NCI-H748 (cell line): ENCODE measurements around the gene RNASE7.
"Not testable (repeated sequence)": the region's sequence is repeated elsewhere in the genome, so short reads cannot be mapped to it uniquely, and the experiment has no call there.

Source experiments
- DNase-seq: peaks from one replicate; lab custom pipeline; 2025; ENCODE audit not compliant: unreplicated experiment; lab: John Stamatoyannopoulos, UW

The RNASE7 gene, protein sequence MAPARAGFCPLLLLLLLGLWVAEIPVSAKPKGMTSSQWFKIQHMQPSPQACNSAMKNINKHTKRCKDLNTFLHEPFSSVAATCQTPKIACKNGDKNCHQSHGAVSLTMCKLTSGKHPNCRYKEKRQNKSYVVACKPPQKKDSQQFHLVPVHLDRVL

DNA sequence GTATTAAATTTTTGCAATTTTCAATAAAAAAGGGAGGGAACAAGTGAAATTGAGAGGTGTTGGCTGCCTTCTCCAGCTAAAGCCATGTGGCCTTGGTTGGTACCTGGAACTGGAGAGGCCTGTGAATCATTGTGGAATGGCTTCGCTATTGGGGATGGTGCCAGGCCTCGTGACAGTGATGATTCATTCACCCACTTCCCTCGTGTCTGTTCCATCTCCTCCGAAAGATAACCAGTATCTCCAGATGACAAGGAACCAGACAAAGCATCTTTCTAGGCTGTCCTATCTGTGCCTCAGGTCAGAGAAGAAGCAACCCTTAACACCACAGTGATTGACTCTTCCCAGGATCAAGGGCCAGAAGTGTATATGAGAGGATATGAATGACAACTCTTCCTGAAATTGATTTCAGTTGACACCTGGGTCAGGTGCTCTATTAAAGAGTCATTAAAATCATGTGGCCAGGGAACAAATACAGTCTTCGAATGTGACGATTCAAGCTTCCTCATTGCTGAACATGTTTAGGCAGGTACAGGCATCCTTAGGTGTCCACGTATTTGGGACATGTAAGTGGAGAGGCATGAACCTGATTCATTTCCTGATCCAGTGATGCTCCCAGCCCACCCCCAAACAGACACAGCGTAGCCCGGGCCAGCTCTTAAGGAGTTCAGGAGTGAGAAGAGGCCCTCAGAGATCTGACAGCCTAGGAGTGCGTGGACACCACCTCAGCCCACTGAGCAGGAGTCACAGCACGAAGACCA lies at the start of gene RNASE7:
Gene RNASE7, plus strand, starts transcription at position 687 of the 758 bp plus-strand sequence. CDS start 631 bp downstream, outside the sequence.
- no peak for DNase-seq

DNA sequence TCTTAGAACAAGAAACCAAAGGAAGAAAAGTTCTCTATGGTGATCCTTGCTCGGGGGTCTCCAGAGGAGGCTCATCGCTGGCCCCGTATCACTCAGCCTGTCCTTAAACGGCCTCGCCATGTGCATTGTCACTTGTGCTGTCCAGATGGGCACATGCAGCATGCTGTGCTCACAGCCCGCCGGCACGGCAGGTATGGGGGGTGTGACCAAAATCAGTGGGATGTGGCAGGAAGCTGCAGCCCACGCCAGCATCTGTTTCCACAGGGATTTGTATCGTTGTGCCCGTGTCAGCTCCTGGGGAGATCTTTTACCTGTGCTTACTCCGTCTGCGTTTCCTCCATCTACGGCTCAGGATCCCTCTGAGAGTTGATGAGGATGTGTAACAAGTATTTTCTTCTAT lies 45.6 kb upstream of the RNASE7 start:
- DNase-seq = no peak

DNA sequence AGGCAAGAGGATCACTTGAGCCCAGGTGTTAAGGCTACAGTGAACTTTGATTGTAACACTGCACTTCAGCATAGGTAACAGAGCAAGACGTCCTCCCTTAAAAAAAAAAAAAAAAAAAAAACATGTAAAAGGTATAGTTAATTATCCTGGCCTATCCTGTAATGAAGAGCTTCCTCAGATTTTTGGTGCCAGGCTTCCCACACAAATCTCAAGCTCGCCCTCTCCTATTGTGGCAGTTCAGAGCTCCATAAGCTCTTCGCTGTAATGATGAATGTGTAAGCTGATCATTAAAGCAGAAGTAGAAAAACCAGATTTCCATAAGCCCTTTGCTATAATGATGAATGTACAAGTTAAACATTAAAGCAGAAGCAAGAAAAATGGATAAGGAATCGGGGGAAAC lies 45.0 kb upstream of the RNASE7 start:
- DNase-seq = no peak

DNA sequence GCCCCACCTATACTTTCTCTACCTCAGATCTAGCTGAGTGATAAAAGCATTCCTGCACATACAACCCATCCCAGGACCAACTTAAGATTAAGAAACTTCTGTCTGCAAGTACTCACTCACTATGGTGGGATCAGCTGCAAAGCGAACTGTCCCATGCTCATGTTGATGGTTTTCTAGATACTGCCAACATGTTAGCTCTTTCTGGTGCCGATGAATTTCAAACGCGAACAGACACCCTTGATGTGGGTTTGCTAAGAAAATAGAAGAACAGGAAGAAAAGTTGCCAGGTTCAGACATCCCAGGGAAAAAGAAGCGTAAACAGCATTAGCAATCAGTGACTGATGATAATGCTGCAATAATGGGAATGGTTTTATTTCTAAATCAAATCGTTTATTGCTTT lies 44.6 kb upstream of the RNASE7 start:
- DNase-seq = no peak

DNA sequence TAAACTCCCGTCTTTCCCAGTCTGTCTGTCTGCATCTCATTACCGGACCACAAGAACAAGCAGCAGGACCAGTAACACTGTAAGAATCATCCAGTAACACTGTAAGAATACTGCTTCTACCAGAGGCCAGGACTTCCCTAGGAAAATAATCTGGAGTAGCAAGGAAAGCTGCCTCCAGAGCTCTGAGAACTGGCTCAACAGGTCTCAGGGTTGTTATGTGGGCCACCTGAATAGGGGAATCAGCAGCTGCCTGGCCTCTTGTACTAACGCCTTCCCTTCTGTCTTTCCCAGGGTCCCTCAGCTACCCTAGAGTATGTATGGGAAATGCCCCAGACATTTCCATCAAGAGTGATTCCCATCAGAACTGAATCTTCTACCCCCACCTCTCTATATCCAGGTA lies 44.0 kb upstream of the RNASE7 start:
- no peak for DNase-seq

DNA sequence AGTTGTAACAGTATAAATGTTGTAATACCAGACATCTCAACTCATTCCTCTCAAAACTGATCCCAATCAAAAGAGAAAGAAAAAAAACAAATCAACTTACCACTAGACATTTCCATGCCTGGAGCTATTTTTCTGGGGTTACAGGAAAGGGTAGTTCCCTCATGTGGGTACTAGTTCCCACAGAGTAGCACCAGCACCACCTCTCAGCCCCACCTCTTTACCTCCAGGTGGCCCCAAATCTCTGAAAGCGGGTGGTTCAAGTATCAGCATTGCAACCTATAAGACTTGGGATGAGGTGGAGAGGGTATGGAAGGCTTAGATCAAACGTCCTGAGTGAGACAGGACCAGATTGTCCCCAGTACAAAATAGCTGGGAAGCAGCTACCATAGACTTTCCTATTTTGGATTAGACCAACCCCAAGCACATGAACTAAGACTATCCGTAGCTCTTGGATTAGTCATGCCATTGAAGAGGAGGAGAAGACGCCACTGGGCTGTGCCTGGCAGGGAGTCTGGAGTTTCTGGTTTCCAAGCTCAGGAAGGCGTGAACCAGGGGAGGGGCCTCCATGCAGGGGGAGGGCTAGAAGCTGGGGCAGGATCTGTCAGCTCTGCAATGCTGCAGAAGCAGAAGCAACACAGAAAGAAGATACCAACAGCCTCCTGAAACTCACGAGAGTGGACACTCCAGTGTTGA lies 43.3 kb upstream of the RNASE7 start, which contains the start of gene SLC39A2:
Gene SLC39A2, plus strand, starts transcription at position 620 of the 693 bp plus-strand sequence. CDS start 154 bp downstream, outside the sequence.
- no peak for DNase-seq

DNA sequence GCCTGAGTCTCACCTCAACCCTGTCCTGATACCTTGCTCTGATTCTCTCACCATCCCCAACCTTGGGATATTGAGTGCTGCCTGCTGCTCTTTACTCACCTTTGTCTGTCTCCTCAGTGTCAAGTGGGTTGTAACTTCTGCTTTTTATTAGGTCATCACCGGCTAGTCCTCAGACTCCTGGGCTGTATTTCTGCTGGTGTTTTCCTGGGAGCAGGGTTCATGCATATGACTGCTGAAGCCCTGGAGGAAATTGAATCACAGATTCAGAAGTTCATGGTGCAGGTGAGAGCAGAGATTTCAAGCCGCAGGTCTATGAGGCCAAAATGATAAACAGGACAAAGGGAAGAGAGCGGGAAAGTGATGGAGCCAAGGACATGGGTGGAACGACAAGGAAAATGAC lies 42.6 kb upstream of the RNASE7 start:
- no peak for DNase-seq

DNA sequence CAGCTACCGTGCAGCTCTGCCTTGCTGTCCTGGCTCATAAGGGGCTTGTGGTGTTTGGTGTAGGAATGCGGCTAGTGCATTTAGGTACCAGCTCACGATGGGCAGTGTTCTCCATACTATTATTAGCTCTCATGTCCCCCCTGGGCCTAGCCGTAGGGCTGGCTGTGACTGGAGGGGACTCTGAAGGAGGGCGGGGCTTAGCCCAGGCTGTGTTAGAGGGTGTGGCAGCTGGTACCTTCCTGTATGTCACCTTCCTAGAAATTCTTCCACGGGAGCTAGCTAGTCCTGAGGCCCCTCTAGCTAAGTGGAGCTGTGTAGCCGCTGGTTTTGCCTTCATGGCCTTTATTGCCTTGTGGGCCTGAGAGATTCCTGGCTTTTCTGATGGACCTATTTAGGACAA lies 40.9 kb upstream of the RNASE7 start:
- DNase-seq = no peak

DNA sequence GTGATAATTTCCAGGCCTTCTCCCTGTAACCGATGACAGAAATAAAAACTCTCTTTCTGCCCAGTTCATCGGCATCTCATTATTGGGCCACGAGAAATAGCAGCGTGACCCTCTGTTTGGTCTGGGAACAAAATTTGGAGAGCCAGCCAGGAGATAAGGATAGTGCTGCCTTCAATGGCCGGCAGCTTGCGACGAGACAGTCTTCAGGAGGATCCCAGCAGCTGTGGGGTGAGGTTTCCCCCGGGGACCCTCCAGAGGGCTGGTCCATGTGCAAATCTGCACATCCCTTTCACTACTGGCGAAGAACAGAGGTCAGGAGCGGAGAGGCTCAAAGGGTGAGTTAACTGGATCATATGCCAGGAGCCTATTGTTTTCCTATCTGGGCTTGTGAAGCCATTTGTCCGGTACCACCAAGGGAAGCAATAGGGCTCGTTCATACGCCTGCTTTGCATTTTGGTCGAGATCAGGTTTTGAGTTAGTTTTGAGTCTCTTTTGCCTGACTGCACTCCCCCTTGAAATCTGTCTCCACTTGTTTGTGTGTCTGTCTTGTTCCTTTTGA lies 38.3 kb upstream of the RNASE7 start:
- DNase-seq = no peak

DNA sequence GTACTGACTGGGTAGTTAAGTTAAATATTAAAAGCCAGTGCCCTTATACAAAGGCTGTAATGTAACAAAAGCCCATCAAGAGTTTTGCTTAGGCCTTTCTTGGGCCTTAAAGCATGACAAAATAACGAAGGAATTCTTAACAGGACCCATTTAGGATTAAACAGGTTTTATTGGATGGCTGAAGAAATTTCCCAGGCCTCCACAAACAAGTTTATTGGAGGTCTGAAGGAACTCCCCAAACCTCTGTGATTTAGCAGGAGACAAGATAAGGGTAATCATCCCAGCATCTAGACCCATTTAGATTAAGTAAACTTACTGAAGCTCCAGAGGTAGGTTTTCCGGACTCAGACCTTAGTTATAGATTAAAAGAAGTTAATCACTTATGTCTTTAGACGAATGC lies 32.4 kb upstream of the RNASE7 start:
- DNase-seq = not testable (repeated sequence)

DNA sequence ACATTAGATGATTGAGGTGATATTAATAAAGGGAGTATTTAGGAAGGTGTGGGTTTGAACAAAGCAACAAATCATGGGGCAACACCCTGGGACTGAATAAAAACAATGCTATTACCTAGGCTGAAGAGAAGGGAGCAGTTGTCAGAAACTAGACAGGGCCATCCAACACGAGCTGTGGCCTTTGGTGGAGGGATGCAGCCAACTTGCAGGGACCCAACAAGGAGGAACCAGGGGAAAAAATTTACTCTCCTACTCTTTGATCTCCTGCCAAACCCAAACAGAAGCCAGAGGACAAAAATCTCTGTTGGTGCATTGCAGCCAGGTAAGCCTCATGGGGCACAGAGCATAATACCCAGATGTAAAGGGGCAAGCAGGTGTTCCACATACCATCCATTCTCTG lies 31.0 kb upstream of the RNASE7 start:
- no peak for DNase-seq

DNA sequence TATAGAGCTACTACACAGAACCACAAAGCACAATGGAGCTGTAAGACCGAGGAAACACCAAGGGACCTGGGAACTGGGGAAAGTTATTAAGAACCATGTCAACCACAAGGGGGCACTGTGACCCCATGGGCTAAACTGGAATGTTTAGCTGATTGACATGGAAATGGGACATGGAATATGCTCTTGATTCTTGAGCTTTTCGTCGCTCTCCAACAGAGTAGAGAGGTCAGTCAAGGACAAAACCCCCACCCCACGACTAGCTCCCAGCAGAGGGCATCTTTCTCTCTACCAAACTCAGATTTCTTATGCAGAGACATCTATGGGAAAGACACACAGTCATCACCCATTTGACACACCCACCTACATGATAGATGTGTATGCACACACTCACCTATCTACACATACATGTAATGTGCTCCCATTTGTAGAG lies 27.4 kb upstream of the RNASE7 start:
- DNase-seq = peak; percentile 80

DNA sequence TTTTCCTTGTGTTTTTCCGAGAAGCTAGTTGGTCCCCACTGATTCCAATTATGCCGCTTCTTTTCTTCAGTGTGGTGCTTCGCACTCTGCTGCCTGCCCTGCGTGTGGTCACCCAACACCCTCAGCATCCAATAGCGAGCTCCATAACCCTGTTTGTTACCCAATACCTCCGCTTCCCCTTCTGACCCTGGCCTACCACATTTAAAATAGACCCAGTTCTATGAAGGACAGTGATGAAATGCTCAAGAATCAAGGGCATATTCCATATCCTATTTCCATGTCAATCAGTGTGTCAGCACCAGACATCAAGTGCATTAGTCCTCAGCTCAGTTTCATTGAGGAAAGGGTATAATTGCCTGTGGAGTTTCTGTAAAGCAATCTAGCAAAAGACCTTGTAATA lies 26.9 kb upstream of the RNASE7 start:
- no peak for DNase-seq

DNA sequence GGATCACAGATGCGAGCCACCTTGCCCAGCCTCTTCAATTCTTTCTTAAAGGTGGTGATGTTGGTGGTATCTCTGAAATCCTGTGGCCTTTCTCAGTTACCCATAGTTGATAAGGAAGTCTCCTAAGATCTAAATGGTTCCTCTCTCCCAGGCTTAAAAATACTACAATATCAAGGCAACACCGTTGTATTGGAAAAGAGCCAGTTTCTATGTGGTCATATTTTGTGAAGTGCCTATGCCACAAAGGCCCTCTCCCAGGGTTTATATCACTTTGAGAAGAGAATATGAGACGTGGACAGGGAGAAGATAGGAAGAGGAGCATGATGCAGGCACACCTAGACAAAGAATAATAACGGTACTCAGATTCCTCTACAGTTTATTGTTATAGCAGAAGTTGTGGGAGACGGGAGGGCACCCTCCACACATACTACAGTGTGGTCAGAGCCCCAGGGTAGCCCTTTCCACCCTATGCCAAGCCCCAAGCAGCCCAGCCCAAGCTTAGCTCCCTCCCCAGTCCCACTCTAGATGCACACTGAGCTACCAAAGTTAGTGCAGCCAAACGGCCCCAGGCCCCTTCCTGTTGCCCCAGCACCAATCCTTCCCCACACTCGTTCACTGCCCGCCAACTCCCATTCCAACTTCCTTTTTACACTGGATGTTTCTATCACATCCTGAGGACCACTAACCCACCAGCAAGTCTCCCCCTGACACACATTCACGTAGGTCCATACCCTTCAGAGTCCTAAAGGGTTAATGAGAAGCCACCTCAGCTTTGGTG lies 25.6 kb upstream of the RNASE7 start:
- no peak for DNase-seq

DNA sequence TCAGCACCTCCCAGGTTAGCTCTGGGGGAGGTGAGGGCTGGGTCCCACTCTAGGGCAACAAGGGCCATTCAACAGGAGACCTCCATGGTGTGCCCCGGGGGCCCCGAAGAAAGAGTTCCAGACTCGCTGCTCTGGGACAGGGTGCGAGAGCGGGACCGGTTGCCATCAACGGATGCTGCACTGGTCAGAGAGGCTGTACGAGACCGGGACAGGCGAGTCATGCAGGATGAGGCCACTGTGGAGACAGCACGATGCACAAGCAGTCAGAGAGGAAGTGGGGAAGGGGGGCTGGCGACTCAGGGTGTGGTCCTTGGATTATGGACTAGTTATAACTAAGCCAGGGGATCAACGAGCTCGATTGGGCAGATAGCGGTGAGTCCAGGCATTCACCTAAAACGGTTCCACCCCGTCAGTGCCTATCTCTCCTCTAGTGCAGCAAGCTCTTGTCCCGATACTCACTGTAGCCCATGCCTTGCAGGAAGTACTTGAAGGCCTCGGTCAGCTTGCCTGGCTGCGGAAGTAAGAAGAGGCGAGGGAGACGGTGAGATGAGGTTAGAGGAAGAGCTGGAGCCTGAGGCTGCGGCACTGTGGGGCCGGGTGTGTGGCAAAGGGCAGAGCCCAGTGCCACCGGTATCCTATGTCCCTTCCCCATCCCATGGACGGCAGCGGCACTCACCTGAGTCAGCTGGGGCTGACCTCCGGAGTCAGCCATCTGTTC lies 24.5 kb upstream of the RNASE7 start:
- DNase-seq = no peak

DNA sequence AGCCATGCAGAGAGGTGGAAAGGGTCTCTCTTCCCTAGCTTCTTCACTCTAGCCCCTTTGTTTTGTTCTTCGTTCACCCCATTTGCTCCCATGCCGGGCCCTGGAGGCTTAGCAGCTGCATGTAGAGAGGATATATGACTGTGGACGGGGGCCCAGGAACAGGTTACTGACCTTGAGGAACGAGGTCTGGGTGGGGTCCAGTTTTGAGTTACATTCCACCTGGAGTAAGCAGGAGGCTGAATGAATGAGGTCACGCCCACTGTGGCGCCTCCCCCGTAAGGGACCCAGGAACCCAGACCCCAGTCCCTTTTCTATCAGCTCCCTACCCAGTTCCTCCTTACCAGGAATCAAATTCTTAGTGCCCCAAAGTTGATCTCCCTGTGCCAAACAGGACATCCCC lies 23.9 kb upstream of the RNASE7 start:
- DNase-seq = no peak

DNA sequence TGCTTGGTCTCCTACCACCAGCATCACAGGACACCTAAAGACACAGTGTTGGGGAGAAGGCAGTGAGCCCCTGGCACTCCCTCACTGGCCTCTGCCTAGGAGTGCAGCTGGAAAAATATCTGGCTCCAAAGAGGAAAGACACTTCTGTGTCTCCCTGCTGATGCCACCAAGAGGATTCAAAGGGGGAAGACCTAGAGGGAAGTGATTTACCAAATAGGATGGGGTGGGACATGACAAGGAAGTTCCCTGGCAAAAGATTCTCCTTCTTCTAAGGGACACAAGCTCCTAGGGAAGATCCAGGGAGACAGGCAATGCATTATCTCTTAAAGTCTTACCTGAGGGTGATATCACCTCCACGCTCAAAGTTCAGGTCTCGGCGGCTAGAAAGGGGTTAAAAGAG lies 23.4 kb upstream of the RNASE7 start:
- DNase-seq = no peak

DNA sequence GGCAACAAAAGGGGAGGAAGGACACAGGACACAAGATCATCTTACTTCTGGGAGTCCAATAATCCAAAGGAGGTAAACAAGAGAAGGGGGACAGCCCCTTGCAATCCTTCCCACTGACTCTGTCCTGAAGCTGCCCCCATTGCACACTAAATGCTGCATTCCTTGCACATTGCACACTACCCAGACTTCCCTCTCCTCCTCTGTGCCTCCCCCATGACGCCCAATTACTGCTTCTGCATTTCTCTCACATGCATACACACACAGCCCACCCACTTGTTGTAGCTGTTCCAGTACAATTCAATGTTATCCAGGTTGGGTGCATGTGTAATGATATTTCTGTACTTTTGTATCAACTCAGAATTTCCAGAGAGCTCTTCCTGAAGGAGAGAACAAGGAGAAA lies 22.8 kb upstream of the RNASE7 start:
- no peak for DNase-seq

DNA sequence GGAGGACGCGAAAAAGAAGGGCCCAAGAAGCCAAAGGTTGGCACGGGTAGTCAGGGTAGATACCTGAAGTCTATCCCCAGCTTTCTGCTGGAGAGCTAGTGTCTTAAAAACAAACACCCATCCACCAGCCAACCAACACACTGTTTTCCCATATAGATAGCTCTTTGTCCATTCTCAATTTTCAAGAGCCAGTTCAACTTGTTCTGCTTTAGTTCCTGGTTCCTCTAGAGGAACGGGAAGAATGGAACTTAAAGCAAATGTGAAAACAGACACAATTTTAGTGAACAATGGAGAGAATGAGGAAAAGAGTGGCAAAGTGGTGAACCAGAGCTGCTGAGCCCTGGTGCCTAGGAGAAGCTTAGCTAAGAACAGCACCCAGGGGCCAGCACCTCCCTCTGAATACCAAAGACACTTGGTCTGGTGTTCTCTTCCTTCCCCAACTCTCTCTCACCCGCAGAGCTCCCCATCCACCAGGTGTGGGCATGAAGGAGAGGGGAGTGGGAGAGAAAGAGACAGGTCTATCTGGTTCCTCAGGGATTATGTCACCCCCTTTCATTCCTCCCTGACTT lies 21.1 kb upstream of the RNASE7 start:
- DNase-seq = no peak

DNA sequence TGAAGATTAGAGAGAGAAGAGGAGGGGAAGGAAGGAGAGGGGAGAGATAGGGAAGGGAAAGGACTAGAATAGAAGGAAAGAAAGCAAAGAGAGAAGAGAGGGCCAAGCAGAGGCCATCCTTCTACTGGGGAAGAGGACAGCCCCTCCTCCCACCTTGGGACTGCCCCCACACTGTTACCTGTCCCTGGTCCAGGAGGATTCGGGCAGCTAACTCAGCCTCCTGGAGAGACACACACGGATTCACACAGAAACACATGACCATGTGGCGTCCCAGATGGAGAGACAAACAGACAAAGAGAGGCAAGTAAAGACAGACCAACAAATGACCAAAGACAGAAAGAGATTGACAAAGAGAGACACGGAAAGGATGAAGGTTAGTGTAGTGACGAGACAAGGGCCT lies 19.5 kb upstream of the RNASE7 start:
- no peak for DNase-seq
